HG03139 (cell line): ENCODE results near the gene ISM1.
"Not testable (repeated sequence)": the region's sequence is repeated elsewhere in the genome, so short reads cannot be mapped to it uniquely, and the experiment has no call there.

Experiments used
- ATAC-seq: cut with Tn5 transposase; IDR thresholded peaks from one replicate; pipeline ENCODE4 v1.9.1; 2021; ENCODE audit not compliant: unreplicated experiment

ISM1 gene

DNA sequence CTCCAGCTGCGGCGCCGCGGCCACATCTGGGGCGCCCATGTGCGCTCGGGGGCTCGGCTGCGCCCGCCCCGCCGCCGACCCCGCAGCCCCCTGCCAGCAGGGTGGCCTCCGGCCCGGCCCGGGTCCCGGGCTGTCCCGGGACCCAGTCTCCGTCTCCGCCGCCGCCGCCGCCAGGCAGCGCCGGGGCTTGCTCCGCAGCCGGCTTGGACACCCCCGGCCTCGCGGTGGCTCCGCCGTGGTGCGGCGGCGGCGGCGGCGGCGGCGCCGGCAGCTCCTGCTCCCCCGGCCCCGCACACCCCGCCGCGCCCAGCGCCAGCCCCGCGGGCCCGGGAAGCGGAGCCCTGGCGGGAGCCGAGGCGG, 219 bp downstream of the ISM1 start:
- ATAC-seq = peak; percentile 29

DNA sequence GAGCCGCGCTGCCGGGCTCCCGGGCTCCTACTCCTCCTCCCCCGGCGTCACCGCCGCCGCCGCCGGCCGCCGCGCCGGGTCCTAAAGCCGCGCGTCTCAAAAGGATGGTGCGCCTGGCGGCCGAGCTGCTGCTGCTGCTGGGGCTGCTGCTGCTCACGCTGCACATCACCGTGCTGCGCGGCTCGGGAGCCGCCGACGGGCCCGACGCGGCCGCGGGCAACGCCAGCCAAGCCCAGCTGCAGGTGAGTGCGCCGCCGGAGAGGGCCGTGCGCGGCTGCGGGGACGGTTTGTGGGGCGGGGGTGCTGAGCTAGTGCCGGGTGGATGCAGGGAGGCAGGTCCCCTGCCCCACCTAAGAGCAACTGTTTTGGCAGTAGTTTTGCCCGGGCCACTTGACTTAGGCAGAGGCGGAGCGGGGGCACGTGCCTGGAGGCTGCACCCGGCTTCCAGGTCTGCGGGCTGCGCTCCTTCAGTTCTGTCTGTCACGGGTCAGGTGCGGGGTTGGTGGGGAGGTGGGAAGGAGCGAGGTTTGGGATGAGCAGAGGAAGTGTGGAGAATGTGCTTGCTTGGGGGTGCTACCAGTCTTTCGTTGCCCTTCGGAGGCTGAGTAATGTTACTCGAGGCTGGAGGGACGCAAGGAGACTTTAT, 722 bp downstream of the ISM1 start:
- peak; percentile 92 for ATAC-seq

DNA sequence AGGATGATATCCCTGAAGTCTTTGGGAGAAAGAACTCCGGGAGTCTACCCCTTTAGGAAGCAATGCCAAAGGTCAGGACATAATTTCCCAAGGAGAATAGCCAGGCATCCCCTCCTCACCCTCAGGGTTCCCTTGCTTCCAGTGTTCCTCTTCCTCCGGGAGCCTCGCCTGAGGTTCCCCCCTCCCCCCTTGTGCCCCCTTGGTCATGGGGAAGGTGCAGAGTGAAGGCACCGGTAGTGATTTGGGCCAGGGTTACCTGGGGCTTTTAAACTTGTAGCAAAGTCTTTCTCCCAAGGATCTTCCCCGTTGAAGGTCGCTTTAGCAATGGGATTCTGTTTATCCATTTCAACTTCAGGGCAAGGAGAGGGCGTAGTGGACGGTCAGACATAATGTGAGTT, 1.2 kb downstream of the ISM1 start:
- no peak for ATAC-seq

DNA sequence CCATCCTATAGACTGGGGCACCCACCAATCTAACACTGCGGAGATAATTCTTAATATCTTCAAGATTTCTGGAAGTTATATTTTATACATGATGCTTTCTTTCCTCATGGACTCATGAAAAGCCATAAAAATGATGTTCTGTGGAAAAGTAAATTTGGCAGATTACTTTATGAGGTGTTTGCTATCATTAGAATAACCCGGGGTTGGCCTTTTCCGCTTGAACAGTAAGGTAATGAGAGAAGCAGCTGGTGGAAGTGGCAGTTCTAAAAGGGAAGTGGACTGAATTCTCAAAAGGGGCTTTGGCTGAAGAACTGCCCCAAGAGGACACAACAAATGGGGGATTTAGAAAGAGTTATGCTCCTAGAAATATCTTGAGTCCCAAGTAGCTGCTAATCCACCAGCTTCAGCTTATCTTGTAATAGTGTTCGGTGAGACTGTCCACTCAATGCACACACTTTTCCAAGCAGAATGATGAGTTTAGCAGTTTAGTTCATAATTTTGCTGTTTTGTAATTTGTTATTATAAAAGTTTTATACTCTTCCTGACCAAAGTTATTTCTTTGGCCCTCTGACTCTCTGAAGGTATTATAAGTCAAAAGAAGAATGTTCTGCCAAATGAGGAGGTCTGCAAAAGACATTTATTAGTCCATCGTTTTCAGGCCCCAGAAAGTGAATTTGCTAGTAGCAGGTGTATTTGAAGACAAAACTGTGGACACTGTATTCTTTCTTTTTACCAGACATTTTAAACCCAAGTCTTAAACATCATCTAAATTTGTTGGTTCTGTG, 2.9 kb downstream of the ISM1 start:
- ATAC-seq = no peak

DNA sequence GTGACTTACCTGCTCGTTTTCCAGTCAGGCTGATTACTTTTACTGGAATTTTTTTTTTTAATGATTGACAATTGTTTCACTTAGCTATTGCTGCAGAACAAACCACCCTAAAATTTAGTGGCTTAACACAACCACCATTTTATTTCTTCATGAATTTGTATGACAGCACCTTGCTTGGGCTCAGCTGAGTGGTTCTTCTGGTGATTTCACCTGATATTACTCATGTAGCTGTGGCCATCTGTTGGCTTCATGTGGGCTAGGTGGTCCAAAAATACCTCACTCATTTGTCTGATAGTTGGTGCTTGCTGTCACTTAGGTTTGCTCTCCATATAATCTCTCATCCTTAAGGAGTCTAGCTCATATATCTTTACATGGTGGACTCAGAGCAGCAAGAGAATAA, 5.3 kb downstream of the ISM1 start:
- no peak for ATAC-seq

DNA sequence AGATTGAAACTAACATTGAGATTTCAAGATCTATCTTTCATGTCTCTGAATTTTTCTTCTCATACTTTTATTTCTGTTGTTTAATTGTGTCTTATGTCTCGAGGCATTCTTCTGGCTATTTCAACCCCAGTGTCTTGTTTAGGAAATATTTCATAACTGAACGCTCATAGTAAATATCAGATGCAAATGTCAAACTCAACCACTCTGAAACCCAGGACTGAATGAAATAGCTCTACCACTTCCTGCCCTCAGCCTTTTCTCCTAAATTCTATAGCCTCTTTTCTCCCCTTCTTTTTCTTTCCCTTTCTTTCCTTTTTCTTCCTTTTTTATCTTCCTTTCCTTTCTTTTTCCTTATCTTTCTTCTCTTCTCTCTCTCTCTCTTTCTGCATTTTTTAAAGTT, 7.7 kb downstream of the ISM1 start:
- no peak for ATAC-seq

DNA sequence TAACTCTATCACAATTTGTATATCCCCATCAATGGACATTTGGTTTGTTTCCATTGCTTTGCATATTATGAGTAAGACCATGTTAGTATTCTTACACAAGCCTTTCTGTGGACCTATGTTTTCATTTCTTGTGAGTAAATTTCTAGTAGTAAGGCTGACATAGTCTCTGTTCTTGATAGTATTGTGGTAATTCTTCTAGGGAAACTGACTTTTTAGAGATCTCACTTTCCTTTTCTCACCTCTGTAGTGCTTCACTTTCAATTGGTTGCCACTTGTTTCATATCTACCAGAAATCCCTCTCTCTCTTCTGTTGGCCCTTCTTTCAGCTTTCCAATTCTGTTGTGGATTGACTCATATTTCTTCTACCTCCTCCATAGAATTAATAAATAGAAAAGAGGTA, 8.5 kb downstream of the ISM1 start:
- no peak for ATAC-seq

DNA sequence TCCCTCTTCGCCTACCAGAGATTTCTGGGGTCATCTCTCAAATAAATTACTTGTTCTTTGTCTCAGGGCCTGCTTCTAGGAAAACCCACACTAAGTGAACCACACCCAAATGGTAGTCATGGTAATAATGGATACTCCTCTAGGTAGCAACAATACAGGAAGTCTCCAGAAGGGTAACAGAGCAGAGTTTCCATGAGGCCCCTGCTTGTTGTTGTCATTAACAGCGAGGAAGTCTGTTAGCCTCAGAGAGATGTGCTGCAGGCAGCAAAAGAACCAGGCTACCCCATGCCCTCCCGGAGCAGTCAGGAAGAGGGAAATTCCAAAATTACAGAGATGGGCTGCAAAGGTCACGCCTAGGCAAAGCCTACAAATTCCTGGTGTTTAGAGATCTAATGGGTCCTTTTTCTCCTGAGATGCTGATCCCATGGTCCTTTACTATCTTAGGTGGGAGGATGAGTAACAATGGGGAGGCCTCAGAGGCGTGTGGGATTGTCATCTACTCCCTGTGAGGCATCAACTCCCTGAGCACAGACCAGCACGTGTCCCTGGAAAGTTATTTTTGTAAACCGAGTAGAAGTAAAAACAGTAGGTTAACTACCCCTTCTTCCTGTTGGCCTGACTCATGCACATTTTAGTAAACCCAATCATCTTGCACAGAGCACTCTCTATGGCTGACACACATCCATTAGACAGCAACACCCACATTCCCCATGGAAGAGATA, 10.1 kb downstream of the ISM1 start:
- no peak for ATAC-seq

DNA sequence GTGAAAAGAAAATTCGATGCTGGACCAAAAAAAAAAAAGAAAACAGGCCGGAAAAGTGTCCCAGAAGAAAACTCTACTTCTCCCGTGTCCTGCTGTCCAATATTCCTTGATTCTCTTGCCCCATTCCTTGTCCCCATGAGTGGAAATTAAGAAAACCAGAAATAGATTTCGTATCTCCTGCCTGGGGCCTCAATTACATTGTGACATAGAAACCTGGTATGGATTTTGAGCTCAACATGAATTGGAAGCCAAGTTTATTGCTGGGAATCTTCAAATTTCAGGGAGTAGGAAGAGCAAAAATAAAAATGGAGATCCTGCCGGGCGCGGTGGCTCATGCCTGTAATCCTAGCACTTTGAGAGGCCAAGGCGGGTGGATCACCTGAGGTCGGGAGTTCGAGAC, 11.9 kb downstream of the ISM1 start:
- no peak for ATAC-seq

DNA sequence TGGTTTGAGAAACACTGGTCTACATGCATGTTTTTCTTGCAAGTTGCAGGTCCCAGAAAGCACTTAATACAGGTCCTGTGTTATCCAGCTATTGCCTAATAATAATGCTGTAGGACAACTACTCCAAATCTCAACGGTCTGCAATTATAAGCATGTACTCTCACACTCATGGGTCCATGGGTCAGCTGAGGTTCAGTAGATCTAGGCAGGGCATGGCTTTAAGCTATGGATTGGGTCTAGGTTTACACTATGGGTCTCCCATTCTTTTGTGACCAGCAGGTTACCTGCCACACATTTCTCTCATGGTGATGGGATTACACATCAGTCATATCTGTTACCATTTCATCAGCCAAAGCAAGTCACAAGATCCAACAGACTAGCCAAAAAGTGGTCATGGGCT, 13.9 kb downstream of the ISM1 start:
- ATAC-seq = no peak

DNA sequence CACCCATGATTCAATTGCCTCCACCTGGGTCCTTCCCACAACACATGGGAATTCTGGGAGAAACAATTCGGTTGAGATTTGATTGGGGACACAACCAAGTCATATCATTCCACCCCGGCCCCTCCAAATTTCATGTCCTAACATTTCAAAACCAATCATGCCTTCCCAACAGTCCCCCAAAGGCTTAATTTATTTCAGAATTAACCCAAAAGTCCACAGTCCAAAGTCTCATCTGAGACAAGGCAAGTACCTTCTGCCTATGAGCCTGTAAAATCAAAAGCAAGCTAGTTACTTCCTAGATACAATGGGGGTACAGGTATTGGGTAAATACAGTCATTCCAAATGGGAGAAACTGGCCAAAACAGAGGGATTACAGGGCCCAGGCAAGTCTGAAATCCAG, 15.3 kb downstream of the ISM1 start:
- not testable (repeated sequence) for ATAC-seq

DNA sequence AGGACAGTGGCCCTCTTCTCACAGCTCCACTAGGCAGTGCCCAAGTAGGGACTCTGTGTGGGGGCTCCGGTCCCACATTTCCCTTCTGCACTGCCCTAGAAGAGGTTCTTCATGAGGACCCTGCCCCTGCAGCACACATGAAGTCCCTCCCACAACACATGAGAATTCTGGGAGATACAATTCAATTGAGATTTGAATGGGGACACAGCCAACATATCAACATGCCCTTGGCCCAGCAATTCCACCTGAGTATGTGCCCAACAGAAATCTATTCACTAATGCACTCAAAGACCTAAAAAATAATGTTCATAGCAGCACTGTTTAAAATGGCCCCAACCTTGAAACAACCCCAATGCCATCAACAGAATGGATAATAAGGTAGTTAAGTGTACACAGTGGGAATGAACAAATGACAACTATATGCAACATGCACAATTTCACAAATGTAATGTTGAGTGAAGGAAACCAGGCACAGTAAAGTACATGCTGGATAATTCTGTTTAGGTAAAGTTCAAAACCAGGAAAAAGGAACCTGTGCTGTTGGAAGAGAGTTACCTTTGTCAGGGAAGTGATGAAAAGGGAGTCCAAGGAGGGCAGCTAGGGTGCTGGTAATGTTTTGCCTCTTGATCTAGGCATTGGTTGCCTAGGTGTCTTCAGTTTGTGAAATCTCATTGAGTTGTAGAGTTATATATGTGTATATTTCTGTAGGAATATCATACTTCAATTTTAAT, 16.1 kb downstream of the ISM1 start:
- ATAC-seq = no peak

DNA sequence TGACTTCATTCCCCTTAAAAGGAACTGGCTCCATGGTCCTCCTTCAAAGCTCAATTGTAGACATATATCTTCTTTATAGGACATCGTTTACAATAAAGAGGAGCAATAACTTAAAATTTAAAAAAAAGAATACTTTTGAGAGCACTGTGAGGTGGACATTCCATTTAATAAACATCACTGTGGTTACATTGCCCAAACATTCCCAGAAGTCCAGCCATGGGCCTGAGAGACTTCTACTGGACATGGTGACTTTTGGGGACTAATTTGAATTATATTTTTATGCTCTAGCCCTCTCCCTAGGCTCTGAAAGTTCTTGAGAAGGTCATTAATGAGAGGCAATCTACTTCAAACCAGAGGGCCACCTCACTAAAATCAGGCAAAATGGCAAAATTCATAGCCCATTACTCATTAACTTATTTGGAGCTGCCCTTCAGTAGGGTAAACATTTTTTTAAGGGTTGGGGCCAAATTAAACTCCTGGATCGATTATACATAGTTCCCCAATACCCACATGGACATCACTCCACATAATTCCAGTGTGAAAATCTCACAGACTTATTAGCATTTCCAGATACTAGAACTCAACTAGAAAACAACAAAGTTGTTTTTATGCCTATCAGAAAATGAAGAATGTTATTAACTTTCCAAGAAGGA, 17.1 kb downstream of the ISM1 start:
- no peak for ATAC-seq

DNA sequence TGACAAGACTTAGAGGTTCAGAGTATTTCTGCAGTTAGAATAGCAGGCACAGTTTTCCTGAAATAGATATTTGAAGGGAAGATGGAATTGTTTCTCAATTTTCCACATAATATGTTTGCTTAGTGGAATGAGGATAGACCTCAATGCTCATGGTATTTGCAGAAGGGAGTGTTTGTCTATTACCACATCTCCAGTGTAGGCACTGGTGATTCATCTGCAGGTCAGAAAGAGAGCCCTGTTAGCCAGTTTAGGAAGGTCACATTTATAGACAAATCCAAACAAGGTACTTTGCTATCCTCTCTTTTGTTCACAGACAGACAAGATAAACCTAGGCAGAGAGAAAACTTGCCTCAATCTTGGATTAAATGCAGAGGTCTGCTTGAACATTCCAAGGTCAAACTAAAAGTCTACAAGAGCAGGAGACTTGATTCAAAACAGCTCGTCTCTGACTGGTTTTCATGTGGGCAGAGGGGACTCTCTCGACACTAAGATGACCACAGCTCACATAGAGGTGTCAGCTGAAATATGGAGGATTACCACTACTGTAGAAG, 22.8 kb downstream of the ISM1 start:
- no peak for ATAC-seq

DNA sequence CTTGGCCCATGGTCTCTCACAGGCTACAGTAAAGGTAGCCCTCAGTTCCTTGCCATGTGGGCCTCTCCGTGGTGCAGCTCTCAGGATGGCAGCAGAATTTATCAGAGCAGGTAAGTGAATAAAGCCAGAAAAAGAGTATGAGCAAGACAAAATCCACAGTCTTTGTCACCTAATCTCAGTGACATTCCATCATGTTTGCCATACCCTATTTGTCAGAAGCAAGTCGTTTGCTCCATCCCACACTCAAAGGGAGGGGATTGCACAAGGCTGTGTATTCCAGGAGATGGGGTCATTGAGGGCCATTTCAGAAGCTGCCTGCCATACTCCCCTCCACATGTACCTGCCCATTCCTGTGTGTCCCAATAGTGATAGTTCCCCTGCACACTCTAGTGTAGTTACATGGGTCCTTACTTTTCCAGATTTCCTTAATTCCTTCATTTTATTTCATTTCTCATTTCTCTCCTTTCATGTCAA, 24.2 kb downstream of the ISM1 start:
- no peak for ATAC-seq

DNA sequence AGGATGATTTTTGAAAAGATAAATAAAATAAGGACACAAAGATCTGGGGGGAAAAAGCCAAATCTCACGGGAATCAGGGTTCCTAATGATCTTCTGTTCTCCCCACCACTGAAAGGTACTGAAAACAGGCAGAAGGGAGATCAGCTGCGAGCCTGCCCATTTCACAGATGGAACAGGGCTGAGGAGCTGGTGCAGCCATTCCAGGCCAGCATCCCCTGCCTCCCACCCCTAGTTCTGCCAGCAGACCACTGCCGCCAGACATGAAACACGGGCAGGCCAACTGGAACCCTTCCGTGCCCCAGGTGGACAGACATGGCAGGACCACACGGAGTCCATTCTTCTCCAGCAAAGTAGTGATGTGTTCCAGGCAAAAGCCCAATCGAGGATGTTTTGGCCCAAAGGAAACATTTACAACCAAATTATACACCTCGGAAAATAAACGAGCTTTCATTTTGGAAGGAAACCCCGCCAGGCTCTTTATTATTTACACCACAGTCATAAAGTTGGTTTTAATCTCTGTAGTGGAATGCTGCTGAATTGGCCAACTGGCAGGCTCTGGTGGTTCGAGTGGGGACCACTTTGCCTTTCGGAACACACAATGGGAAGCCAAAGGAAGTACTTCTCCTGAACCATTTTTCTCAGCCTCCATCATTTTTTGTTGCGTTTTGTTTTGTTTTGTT, 28.2 kb downstream of the ISM1 start:
- no peak for ATAC-seq

DNA sequence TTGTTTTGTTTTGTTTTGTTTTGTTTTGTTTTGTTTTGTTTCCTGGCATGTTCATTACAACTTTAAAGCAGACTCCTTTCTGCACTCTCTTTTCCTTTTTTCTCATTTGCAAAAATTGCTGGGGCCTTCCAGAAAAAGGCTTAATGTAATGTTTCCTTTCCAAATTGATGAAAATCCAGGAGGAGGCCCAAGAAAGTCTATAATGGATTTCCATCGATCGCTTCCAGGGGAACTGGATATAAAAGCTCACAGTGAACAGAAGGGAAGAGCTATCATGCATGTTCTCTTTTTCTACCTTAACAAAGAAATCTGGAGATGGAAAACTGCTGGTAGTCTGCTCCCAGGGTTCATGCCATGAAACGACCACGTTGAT, 28.7 kb downstream of the ISM1 start:
- no peak for ATAC-seq

DNA sequence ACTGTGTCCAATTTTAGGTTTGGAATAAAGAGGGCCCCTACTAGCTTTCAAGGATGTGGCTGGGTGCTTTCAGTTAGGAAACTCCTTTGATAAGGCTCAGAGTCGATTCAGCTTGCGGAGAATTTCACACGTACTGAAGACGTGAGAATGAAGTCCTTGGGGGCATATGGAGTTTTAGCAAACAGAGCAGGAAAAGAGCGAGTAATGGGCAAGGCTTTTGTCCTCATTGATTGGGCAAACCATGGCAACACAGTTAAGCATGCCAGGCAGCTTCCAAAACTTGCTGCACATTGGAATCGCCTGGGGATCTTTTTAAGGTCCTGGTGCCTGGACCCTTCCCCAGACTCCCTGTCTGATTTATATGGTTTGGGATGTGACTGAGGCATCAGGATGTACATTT, 29.2 kb downstream of the ISM1 start:
- no peak for ATAC-seq

DNA sequence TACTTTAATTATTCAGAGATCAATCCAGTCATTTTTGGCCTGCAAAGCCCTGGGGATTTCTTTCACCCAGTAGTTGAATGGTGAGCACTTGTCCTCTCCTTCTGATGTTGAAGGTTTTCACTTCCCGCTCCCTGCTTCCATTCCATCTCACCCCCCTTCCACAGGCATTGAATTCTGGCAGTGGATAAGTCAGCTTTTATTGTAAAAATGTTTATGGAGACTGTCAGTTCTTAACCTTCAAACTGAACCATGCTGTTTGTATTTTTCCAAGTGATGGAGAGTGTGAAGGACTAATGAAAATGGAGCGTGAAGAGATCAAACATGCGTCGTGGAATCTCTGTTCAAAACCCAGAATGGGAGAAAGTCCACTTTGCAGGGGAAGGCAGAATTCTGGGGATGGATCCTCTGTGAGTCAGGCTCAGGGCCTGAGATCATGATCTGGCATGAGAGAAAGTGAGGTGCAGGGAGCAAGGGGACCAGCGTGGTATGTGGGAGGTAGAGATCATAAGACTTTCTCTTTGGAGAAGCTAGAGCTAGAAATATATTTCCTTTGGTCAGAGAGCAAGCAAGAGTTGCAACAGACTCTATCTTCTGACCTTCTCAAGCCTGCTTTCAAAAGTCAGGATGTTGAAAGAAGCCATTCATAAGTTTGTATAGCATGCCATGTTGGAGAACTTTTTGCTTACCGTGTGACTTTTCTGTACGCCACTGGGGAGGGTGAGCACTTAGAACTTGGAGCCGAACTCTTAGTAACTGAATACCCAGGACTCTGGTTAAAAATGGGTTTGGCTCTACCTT, 30.2 kb downstream of the ISM1 start:
- no peak for ATAC-seq
